Measurements from ENCODE around the gene CDC42BPB.

CDC42BPB gene

DNA sequence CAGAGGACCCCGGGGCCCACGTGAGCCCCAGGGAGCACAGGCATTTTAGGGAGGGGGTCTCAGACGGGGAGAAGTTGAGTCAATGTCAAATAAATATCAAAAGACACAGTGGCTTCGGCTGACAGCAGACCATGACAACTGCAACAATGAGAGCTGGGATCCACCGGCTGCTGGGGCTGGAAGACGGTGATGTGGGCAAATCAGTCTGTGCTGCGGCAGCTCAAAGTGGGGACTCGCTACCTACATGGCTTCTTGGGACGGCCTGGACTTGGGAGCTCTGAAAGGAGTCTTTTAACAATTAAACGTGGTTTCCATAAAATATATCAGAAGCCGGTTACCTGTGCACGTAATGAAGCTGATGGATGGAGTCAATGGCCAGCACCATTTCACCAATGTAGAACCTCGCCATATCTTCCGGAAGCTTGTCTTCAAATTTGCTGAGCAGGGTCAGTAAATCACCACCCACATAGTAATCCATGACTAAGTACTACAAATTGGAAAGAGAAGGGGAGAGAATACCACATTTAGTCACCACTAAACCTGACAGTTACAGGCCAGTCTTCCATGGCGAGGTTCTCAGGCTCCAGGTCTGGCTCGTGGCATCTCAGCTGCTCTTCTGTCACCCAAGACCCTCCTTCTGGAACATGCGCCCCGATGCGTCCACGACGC lies 58.0 kb downstream of the CDC42BPB start:
- TF ChIP-seq, protein P1, sequence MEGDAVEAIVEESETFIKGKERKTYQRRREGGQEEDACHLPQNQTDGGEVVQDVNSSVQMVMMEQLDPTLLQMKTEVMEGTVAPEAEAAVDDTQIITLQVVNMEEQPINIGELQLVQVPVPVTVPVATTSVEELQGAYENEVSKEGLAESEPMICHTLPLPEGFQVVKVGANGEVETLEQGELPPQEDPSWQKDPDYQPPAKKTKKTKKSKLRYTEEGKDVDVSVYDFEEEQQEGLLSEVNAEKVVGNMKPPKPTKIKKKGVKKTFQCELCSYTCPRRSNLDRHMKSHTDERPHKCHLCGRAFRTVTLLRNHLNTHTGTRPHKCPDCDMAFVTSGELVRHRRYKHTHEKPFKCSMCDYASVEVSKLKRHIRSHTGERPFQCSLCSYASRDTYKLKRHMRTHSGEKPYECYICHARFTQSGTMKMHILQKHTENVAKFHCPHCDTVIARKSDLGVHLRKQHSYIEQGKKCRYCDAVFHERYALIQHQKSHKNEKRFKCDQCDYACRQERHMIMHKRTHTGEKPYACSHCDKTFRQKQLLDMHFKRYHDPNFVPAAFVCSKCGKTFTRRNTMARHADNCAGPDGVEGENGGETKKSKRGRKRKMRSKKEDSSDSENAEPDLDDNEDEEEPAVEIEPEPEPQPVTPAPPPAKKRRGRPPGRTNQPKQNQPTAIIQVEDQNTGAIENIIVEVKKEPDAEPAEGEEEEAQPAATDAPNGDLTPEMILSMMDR (IDR thresholded peaks at IDR 0.05) = no peak

DNA sequence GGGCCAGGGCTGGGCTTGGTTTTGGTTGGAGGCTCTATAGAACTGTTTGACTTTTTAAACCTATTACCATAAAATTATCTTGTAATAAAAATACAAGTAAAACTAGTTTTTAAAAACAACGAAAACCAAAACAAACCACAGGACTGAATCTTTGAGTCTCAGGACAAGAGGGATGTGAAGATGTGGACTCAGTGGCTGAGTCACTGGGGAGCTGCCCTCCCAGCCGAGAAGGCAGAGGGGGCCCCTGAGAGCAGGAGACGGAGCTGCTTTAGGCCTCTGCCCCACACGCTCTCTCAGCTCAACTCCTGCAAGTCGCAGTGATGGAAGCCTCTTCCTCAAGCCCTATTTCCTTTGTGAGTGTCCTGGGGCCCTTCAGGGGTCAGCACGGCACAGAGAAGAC lies 59.0 kb downstream of the CDC42BPB start:
- TF ChIP-seq, protein P1 (IDR thresholded peaks at IDR 0.05) = no peak

DNA sequence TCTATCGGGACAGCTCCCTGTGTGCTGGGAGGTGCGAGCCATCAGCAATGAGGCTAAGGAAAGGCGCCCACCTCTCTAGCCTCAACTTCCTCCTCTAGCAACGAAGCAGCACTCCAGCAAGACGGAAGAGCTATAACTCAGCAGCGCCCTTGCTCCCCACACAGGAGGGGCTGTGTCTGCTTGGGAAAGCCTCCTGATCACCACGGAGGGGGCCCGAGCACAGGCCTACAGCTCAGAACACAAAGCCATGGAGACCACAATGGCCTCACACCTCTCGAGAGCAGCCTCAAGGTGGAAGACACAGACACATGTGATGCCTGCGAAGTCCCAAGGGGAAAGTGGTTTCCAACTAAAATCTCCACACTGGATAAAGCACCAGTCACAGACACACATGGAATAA lies 60.4 kb downstream of the CDC42BPB start:
- TF ChIP-seq, protein P1 (IDR thresholded peaks at IDR 0.05) = no peak

DNA sequence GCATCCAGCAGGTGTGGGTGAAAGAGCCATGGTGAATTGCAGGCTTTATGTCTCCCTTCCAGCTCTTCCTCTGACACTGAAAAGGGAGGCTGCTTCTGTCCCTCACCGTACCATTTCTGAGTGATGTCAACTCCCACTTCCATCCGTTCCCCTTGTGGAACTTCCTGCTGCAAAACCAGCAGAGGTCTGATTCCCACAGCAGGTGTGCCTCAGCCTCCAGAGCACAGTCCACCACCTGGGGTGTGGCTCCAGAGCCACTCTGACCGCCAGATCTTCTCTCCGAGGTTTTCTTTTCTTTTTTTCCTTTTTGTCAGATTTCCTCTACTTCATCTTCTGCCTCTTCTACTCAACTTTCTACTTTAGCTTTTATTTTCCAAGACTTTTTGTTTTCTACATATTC lies 62.7 kb downstream of the CDC42BPB start:
- TF ChIP-seq, protein P1 (IDR thresholded peaks at IDR 0.05) = no peak

DNA sequence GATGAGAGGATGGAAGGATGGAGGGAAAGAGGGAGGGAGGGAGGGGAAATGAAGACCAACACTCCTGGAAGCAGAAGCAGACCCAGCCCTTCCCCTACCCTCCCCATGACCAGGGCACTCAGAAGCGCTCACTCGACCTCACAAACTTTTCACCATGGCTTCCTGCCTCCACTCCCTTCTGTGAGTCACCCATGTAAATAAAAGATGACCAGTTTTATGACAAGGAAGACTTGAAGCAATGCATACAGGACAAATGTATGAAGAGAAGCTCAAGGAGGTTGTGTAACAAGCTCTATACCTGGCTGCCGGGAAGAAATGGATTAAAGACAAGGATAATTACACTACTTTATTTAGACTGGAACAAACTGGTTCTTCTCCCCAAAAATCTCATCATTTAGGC lies 63.8 kb downstream of the CDC42BPB start:
- TF ChIP-seq, protein P1 (IDR thresholded peaks at IDR 0.05) = no peak

DNA sequence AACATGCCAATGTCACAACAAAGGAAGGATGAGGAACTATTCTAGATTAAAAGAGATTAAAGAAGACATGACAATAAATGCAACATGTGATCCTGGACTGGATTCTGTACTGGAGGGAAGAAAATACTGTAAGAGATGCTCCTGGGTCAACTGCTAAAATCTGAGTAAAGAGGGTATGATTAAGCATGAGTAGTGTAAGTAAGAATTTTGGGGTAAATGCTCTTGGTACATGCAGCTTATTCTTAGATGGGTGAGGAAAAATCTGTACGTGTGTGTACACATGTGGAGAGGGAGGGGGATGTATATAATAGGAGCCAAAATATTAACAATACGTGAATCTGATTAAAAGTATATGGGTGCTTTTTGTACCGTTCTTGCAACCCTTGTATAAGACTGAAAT lies 66.0 kb downstream of the CDC42BPB start:
- TF ChIP-seq, protein P1 (IDR thresholded peaks at IDR 0.05) = no peak

DNA sequence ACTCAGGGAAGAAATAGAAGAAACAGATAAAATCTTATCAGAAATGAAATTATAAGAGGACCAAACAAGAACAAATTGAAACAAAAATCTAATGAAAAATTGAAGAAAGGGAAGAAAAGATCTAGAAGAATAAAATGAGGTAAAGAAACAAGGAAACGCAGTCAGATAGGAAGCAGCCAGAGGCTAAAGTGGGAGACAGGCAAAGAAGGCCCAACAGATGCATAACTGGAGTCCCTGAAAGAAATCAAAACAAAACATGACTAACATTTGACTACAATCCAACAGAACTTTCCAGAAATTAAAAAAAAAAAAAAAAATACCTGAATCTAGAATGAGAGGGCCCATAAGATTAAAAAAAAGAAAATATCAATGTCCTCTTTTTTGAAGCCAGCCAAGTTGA lies 69.3 kb downstream of the CDC42BPB start:
- TF ChIP-seq, protein P1 (IDR thresholded peaks at IDR 0.05) = no peak

Data from LNCAP (cell line).